ENCODE measurements around the gene SERPINB1. TPM values are rescaled to one million over a fixed set of nuclear protein-coding genes. Genes with fewer than 3 reads are reported as not detected.
"Not testable (repeated sequence)": the region's sequence is repeated elsewhere in the genome, so short reads cannot be mapped to it uniquely, and the experiment has no call there.

The SERPINB1 gene
- total RNA-seq, 5 donors from 2014 or later (not counting 1 experiment from before 2014, with no cell fraction given) = 40.3 to 60.9 (median 50.7) TPM

DNA sequence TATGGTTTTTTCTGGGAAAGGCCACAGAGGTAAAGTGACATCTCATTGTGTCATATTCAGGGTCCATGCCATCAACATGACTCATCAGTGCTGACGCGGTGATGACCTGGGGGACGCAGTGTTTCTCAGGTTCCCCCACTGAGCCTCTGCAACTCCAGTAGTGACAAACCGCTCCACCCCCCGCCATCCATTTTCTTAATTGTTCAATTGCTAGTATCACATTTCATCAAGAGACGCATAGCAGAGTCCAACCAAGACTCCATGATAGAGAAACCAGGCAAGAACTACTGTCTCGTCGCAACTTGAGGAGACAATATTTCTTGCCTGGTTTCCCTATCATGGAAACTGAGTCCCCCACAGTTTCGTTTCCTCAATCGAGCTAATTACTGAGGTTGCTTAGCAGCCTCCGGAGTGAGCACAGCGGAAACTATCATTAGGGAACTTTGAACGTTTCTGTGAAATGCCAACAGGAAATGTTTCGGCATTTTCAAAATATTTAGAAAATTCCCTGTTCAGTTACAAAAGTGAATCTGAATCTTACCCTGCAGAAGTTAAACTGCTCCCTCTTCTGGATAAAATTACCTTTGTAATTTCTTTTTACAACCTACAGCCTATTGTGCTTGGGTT lies 12.2 kb upstream of the SERPINB1 start:
- 8% methylated on average over 14 of the region's 14 CpGs for WGBS (ENCODE audit: insufficient coverage)
- H3K4me3 Mint-ChIP-seq = peak overlapping the region; percentile 63 to 72 (median 67)
- H3K27me3 Mint-ChIP-seq = no peaks in the 10 kb centered on the region
- DNase-seq (peak in 34 of 35 experiments; percentile 41 to 82 (median 64)), ATAC-seq (replicated peaks in 1 of 4) (peak; percentile 12 to 27 (median 19))
- H3K27me3 ChIP-seq (replicated peaks in 1 of 2; ENCODE audit: control insufficient read depth in 2 of 2, extremely low read depth in 1 of 2, insufficient read depth in 2 of 2, low read length in 1 of 2) = no peaks in the 10 kb centered on the region
- peaks cover 0 to 3% (median 0%) of the 10 kb centered on the region in 3 donors for H3K9me3 Mint-ChIP-seq
- H3K4me3 ChIP-seq (ENCODE audit: control insufficient read depth in 1 of 2, extremely low read depth in 1 of 2, low read length in 1 of 2) = peak overlapping the region in 1 of 2 donors; percentile 38
- no peaks in the 10 kb centered on the region for H3K9me3 ChIP-seq
- peaks cover 50 to 68% of the 10 kb centered on the region in 2 experiments for H3K4me1 ChIP-seq (ENCODE audit: control insufficient read depth in 1 of 2, extremely low read depth in 1 of 2, insufficient read depth in 2 of 2, low read length in 2 of 2)
- no peaks in the 10 kb centered on the region for H3K36me3 ChIP-seq (ENCODE audit: control insufficient read depth in 2 of 2, extremely low read depth in 1 of 2, insufficient read depth in 1 of 2, low read length in 1 of 2)
- ChIA-PET POLR2A (interaction anchor here in 1 of 2 donors (0.7 to 1.1 kb wide), 2 partner anchors 24 to 58 kb away, joined by 3 read pairs; no protein-coding TSS in a partner anchor), CTCF (interaction anchor here (0.5 to 3.1 kb wide), 5 partner anchors 7 to 136 kb away, joined by 3 to 22 read pairs (median 3); no protein-coding TSS in a partner anchor)
- peak overlapping the region; percentile 98 to 99 for H3K27ac Mint-ChIP-seq
- peaks cover 62 to 69% (median 67%) of the 10 kb centered on the region in 3 donors for H3K4me1 Mint-ChIP-seq
- peak overlapping the region; percentile 94 for H3K27ac ChIP-seq (ENCODE audit: low read length)
- no peaks in the 10 kb centered on the region for H3K36me3 Mint-ChIP-seq

GRCh38 chr6:2853378-2853768 lies 11.7 kb upstream of the SERPINB1 start:
- not testable (repeated sequence) for DNase-seq; H3K9me3 ChIP-seq; H3K9me3 Mint-ChIP-seq; H3K27me3 Mint-ChIP-seq; H3K36me3 Mint-ChIP-seq; ATAC-seq (replicated peaks in 1 of 4); H3K27me3 ChIP-seq (replicated peaks in 1 of 2; ENCODE audit: control insufficient read depth in 2 of 2, extremely low read depth in 1 of 2, insufficient read depth in 2 of 2, low read length in 1 of 2); H3K36me3 ChIP-seq (ENCODE audit: control insufficient read depth in 2 of 2, extremely low read depth in 1 of 2, insufficient read depth in 1 of 2, low read length in 1 of 2)
- H3K27ac Mint-ChIP-seq = peak overlapping the region; percentile 98 to 99
- no CpG with 5 or more reads among the region's 1 CpG for WGBS (ENCODE audit: insufficient coverage)
- POLR2A ChIA-PET = interaction anchor here in 1 of 2 donors (0.6 kb wide), 1 partner anchor 11 kb away, joined by 4 read pairs; no protein-coding TSS in a partner anchor
- Histone ChIP-seq H3K27ac (ENCODE audit: low read length) (peak overlapping the region; percentile 94), H3K4me3 (ENCODE audit: control insufficient read depth in 1 of 2, extremely low read depth in 1 of 2, low read length in 1 of 2) (peak overlapping the region in 1 of 2 donors; percentile 38), H3K4me1 (ENCODE audit: control insufficient read depth in 1 of 2, extremely low read depth in 1 of 2, insufficient read depth in 2 of 2, low read length in 2 of 2) (peaks cover 50 to 68% of the 10 kb centered on the region in 2 experiments)
- H3K4me1 Mint-ChIP-seq = peaks cover 62 to 69% (median 67%) of the 10 kb centered on the region in 3 donors
- CTCF ChIA-PET = interaction anchor here (0.5 to 1.1 kb wide), 3 partner anchors 16 to 137 kb away, joined by 3 to 4 read pairs (median 3); no protein-coding TSS in a partner anchor
- H3K4me3 Mint-ChIP-seq = peak overlapping the region; percentile 63 to 72 (median 67)

GRCh38 chr6:2852921-2853322 lies 11.3 kb upstream of the SERPINB1 start:
- DNase-seq (no peak), ATAC-seq (replicated peaks in 1 of 4) (no peak)
- Histone ChIP-seq H3K9me3 (no peaks in the 10 kb centered on the region), H3K27ac (ENCODE audit: low read length) (no peak overlapping the region), H3K27me3 (replicated peaks in 1 of 2; ENCODE audit: control insufficient read depth in 2 of 2, extremely low read depth in 1 of 2, insufficient read depth in 2 of 2, low read length in 1 of 2) (no peaks in the 10 kb centered on the region), H3K36me3 (ENCODE audit: control insufficient read depth in 2 of 2, extremely low read depth in 1 of 2, insufficient read depth in 1 of 2, low read length in 1 of 2) (no peaks in the 10 kb centered on the region), H3K4me1 (ENCODE audit: control insufficient read depth in 1 of 2, extremely low read depth in 1 of 2, insufficient read depth in 2 of 2, low read length in 2 of 2) (peaks cover 47 to 66% of the 10 kb centered on the region in 2 experiments), H3K4me3 (ENCODE audit: control insufficient read depth in 1 of 2, extremely low read depth in 1 of 2, low read length in 1 of 2) (no peak overlapping the region)
- Mint-ChIP-seq H3K9me3 (peaks cover 0 to 5% (median 0%) of the 10 kb centered on the region in 3 donors), H3K27ac (peak overlapping the region; percentile 65 to 98), H3K36me3 (no peaks in the 10 kb centered on the region), H3K4me3 (peak overlapping the region in 1 of 3 donors; percentile 72), H3K4me1 (peaks cover 62 to 69% (median 67%) of the 10 kb centered on the region in 3 donors), H3K27me3 (no peaks in the 10 kb centered on the region)
- ChIA-PET CTCF (no interaction called here), POLR2A (interaction anchor here in 1 of 2 donors (0.6 kb wide), 1 partner anchor 11 kb away, joined by 4 read pairs; no protein-coding TSS in a partner anchor)
- WGBS (ENCODE audit: insufficient coverage) = 100% methylated on average over 4 of the region's 10 CpGs

DNA sequence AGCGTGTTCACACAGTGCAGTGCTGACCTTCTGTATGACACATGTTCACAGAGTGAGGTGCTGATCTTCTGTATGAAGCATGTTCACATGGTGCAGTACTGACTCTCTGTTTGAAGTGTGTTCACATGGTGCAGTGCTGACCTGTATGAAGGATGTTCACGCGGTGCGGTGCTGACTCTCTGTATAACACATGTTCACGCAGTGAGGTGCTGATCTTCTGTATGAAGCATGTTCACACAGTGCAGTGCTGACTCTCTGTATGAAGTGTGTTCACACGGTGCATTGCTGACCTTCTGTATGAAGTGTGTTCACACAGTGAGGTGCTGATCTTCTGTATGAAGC lies 10.8 kb upstream of the SERPINB1 start:
- ATAC-seq (replicated peaks in 1 of 4) (no peak), DNase-seq (no peak)
- Mint-ChIP-seq H3K36me3 (no peaks in the 10 kb centered on the region), H3K4me3 (no peak overlapping the region), H3K27ac (peak overlapping the region; percentile 65 to 98), H3K27me3 (no peaks in the 10 kb centered on the region), H3K9me3 (peaks cover 0 to 5% (median 0%) of the 10 kb centered on the region in 3 donors), H3K4me1 (peaks cover 60 to 67% (median 64%) of the 10 kb centered on the region in 3 donors)
- H3K9me3 ChIP-seq = no peaks in the 10 kb centered on the region
- H3K36me3 ChIP-seq (ENCODE audit: control insufficient read depth in 2 of 2, extremely low read depth in 1 of 2, insufficient read depth in 1 of 2, low read length in 1 of 2) = no peaks in the 10 kb centered on the region
- WGBS (ENCODE audit: insufficient coverage) = 78% methylated on average over 6 of the region's 6 CpGs
- no peaks in the 10 kb centered on the region for H3K27me3 ChIP-seq (replicated peaks in 1 of 2; ENCODE audit: control insufficient read depth in 2 of 2, extremely low read depth in 1 of 2, insufficient read depth in 2 of 2, low read length in 1 of 2)
- H3K27ac ChIP-seq (ENCODE audit: low read length) = no peak overlapping the region
- no peak overlapping the region for H3K4me3 ChIP-seq (ENCODE audit: control insufficient read depth in 1 of 2, extremely low read depth in 1 of 2, low read length in 1 of 2)
- H3K4me1 ChIP-seq (ENCODE audit: control insufficient read depth in 1 of 2, extremely low read depth in 1 of 2, insufficient read depth in 2 of 2, low read length in 2 of 2) = peaks cover 43 to 61% of the 10 kb centered on the region in 2 experiments
- ChIA-PET POLR2A (no interaction called here), CTCF (no interaction called here)

DNA sequence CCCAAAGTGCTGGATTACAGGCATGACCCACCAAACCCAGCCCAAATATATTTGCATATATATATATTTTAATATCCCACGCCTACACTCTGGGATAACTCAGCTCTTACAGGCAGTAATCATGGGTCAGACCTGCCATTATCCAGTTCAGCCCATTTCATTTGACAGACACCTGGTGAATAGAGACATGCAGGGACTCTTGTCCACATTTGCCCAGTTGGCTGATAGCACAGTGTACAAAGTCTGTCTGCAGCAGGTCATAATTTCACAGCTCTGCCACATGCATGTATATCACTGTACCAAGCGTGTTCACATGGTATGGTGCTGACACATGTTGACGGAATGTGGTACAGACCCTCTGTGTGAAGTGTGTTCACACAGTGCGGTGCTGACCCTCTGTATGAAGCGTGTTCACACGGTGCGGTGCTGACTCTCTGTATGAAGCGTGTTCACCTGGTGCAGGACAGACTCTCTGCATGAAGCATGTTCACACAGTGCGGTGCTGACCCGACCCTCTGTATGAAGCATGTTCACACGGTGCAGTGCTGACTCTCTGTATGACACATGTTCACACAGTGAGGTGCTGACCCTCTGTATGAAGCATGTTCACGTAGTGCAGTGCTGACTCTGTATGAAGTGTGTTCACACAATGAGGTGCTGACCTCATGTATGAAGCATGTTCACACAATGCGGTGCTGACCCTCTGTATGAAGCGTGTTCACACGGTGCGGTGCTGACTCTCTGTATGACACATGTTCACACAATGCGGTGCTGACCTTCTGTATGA lies 10.3 kb upstream of the SERPINB1 start:
- Mint-ChIP-seq H3K4me1 (peaks cover 58 to 65% (median 61%) of the 10 kb centered on the region in 3 donors), H3K27me3 (no peaks in the 10 kb centered on the region), H3K27ac (peak overlapping the region in 1 of 2 donors; percentile 98), H3K9me3 (peaks cover 0 to 5% (median 0%) of the 10 kb centered on the region in 3 donors), H3K4me3 (no peak overlapping the region), H3K36me3 (no peaks in the 10 kb centered on the region)
- H3K9me3 ChIP-seq = no peaks in the 10 kb centered on the region
- CTCF ChIA-PET = no interaction called here
- WGBS (ENCODE audit: insufficient coverage) = 98% methylated on average over 16 of the region's 17 CpGs
- H3K4me3 ChIP-seq (ENCODE audit: control insufficient read depth in 1 of 2, extremely low read depth in 1 of 2, low read length in 1 of 2) = no peak overlapping the region
- no peak for ATAC-seq (replicated peaks in 1 of 4)
- H3K27ac ChIP-seq (ENCODE audit: low read length) = no peak overlapping the region
- H3K27me3 ChIP-seq (replicated peaks in 1 of 2; ENCODE audit: control insufficient read depth in 2 of 2, extremely low read depth in 1 of 2, insufficient read depth in 2 of 2, low read length in 1 of 2) = no peaks in the 10 kb centered on the region
- no peak for DNase-seq
- POLR2A ChIA-PET = interaction anchor here in 1 of 2 donors (0.5 kb wide), 1 partner anchor 168 kb away, joined by 3 read pairs; no protein-coding TSS in a partner anchor
- H3K4me1 ChIP-seq (ENCODE audit: control insufficient read depth in 1 of 2, extremely low read depth in 1 of 2, insufficient read depth in 2 of 2, low read length in 2 of 2) = peaks cover 39 to 56% of the 10 kb centered on the region in 2 experiments
- H3K36me3 ChIP-seq (ENCODE audit: control insufficient read depth in 2 of 2, extremely low read depth in 1 of 2, insufficient read depth in 1 of 2, low read length in 1 of 2) = no peaks in the 10 kb centered on the region

GRCh38 chr6:2850538-2851113 lies 9.0 kb upstream of the SERPINB1 start:
- ATAC-seq (replicated peaks in 1 of 4) (no peak), DNase-seq (no peak)
- ChIA-PET POLR2A (interaction anchor here (0.6 to 2.2 kb wide), 5 partner anchors 41 to 286 kb away, joined by 3 to 5 read pairs (median 4); no protein-coding TSS in a partner anchor), CTCF (interaction anchor here (0.6 to 1.6 kb wide), 6 partner anchors 48 to 394 kb away, joined by 3 to 6 read pairs (median 3); no protein-coding TSS in a partner anchor)
- 82% methylated on average over 2 of the region's 5 CpGs for WGBS (ENCODE audit: insufficient coverage)
- no peak overlapping the region for H3K4me3 ChIP-seq (ENCODE audit: control insufficient read depth in 1 of 2, extremely low read depth in 1 of 2, low read length in 1 of 2)
- H3K27me3 Mint-ChIP-seq = no peaks in the 10 kb centered on the region
- peak overlapping the region; percentile 76 to 83 for H3K27ac Mint-ChIP-seq
- peaks cover 33 to 53% of the 10 kb centered on the region in 2 experiments for H3K4me1 ChIP-seq (ENCODE audit: control insufficient read depth in 1 of 2, extremely low read depth in 1 of 2, insufficient read depth in 2 of 2, low read length in 2 of 2)
- no peaks in the 10 kb centered on the region for H3K36me3 ChIP-seq (ENCODE audit: control insufficient read depth in 2 of 2, extremely low read depth in 1 of 2, insufficient read depth in 1 of 2, low read length in 1 of 2)
- no peaks in the 10 kb centered on the region for H3K9me3 ChIP-seq
- H3K9me3 Mint-ChIP-seq = peaks cover 0 to 5% (median 0%) of the 10 kb centered on the region in 3 donors
- H3K27me3 ChIP-seq (replicated peaks in 1 of 2; ENCODE audit: control insufficient read depth in 2 of 2, extremely low read depth in 1 of 2, insufficient read depth in 2 of 2, low read length in 1 of 2) = no peaks in the 10 kb centered on the region
- peaks cover 56 to 62% (median 58%) of the 10 kb centered on the region in 3 donors for H3K4me1 Mint-ChIP-seq
- no peak overlapping the region for H3K4me3 Mint-ChIP-seq
- H3K27ac ChIP-seq (ENCODE audit: low read length) = no peak overlapping the region
- H3K36me3 Mint-ChIP-seq = no peaks in the 10 kb centered on the region
